ENCODE results near the gene CUEDC2. TPM values are rescaled to one million over a fixed set of nuclear protein-coding genes. Genes with fewer than 3 reads are reported as not detected.

The CUEDC2 gene
- total and polyA plus RNA-seq, 4 donors = 14.4 to 36.1 (median 24.1) TPM

GRCh38 chr10:102398172-102399020 is 34.0 kb downstream of the CUEDC2 start:
- Histone ChIP-seq H3K27me3 (ENCODE audit: control insufficient read depth in 4 of 4, insufficient read depth in 4 of 4, low read length in 3 of 4) (no peaks in the 10 kb centered on the region), H3K4me3 (ENCODE audit: low read depth in 1 of 3, low read length in 3 of 3) (no peak overlapping the region), H3K27ac (ENCODE audit: low read depth in 1 of 2, low read length in 2 of 2) (no peak overlapping the region), H3K9me3 (ENCODE audit: control insufficient read depth in 4 of 4, low read length in 3 of 4) (no peaks in the 10 kb centered on the region), H3K4me1 (ENCODE audit: control insufficient read depth in 4 of 4, insufficient read depth in 4 of 4, low read length in 3 of 4) (peaks cover 11 to 37% (median 17%) of the 10 kb centered on the region in 4 donors), H3K9ac (ENCODE audit: low read depth in 1 of 2, low read length in 2 of 2) (no peak overlapping the region), H3K36me3 (ENCODE audit: control insufficient read depth in 4 of 4, insufficient read depth in 3 of 4, low read depth in 1 of 4, low read length in 3 of 4) (peaks cover 0 to 27% (median 3%) of the 10 kb centered on the region in 4 donors)
- 91% methylated on average over 21 of the region's 21 CpGs for WGBS
- no peak for DNase-seq (ENCODE audit: low spot score)
- TF ChIP-seq REST (IDR thresholded peaks at IDR 0.05) (no peak), MAX (IDR thresholded peaks at IDR 0.05) (no peak), RAD21 (IDR thresholded peaks at IDR 0.05) (no peak), NR2F2 (IDR thresholded peaks at IDR 0.05) (no peak), YY1 (IDR thresholded peaks at IDR 0.05) (no peak), ATF3 (IDR thresholded peaks at IDR 0.05) (no peak)

GRCh38 chr10:102397222-102398171 is 34.9 kb downstream of the CUEDC2 start:
- 95% methylated on average over 14 of the region's 14 CpGs for WGBS
- no peak overlapping the region for H3K4me3 ChIP-seq (ENCODE audit: low read depth in 1 of 3, low read length in 3 of 3)
- no peak for DNase-seq (ENCODE audit: low spot score)
- H3K27me3 ChIP-seq (ENCODE audit: control insufficient read depth in 4 of 4, insufficient read depth in 4 of 4, low read length in 3 of 4) = no peaks in the 10 kb centered on the region
- peaks cover 0 to 25% (median 3%) of the 10 kb centered on the region in 4 donors for H3K36me3 ChIP-seq (ENCODE audit: control insufficient read depth in 4 of 4, insufficient read depth in 3 of 4, low read depth in 1 of 4, low read length in 3 of 4)
- peaks cover 11 to 37% (median 17%) of the 10 kb centered on the region in 4 donors for H3K4me1 ChIP-seq (ENCODE audit: control insufficient read depth in 4 of 4, insufficient read depth in 4 of 4, low read length in 3 of 4)
- H3K9me3 ChIP-seq (ENCODE audit: control insufficient read depth in 4 of 4, low read length in 3 of 4) = no peaks in the 10 kb centered on the region
- H3K9ac ChIP-seq (ENCODE audit: low read depth in 1 of 2, low read length in 2 of 2) = no peak overlapping the region
- no peak overlapping the region for H3K27ac ChIP-seq (ENCODE audit: low read depth in 1 of 2, low read length in 2 of 2)
- no peak for TF ChIP-seq HNF4G (IDR thresholded peaks at IDR 0.05)
- TF ChIP-seq TAF1 (conservative IDR thresholded peaks at IDR 0.05) = no peak
- no peak for TF ChIP-seq FOXA2 (IDR thresholded peaks at IDR 0.05)
- no peak for TF ChIP-seq REST (IDR thresholded peaks at IDR 0.05)
- TF ChIP-seq NR2F2 (IDR thresholded peaks at IDR 0.05) = no peak
- no peak for TF ChIP-seq ZBTB33 (IDR thresholded peaks at IDR 0.05)
- no peak for TF ChIP-seq MAX (IDR thresholded peaks at IDR 0.05)
- no peak for TF ChIP-seq CTCF (IDR thresholded peaks at IDR 0.05; ENCODE audit: low read depth, low read length, missing input control)
- TF ChIP-seq RAD21 (IDR thresholded peaks at IDR 0.05) = no peak
- TF ChIP-seq JUND (IDR thresholded peaks at IDR 0.05) = no peak
- no peak for TF ChIP-seq RXRA (IDR thresholded peaks at IDR 0.05)
- no peak for TF ChIP-seq HNF4A (conservative IDR thresholded peaks at IDR 0.05)
- TF ChIP-seq GABPA (IDR thresholded peaks at IDR 0.05 in 1 of 2, conservative IDR thresholded peaks at IDR 0.05 in 1 of 2) = no peak
- no peak for TF ChIP-seq FOXA1 (IDR thresholded peaks at IDR 0.05)
- TF ChIP-seq ATF3 (IDR thresholded peaks at IDR 0.05) = no peak

Data from liver (tissue), 9 donors.